Astrocyte of the cerebellum (primary cell): ENCODE data around the gene ITSN1.

Source experiments
- DNase-seq: peaks from one replicate; pipeline ENCODE4 v3.0.0-alpha.2; 2011; ENCODE audit warnings: low read depth
- H3K4me3 ChIP-seq: 2 replicates; pipeline ENCODE4 v1.5.1; 2011; ENCODE audit warnings: mild to moderate bottlenecking, low read depth, low read length, moderate library complexity
- CTCF ChIP-seq: IDR thresholded peaks from 2 replicates; pipeline ENCODE4 v1.5.1; 2012; ENCODE audit warnings: low read length, low read depth, moderate library complexity, mild to moderate bottlenecking; ENCODE audit errors: missing control alignments
- in situ Hi-C: cut with HindIII; loops from 2 replicates; pipeline ENCODE4 v1.10.0; 2017; ENCODE audit warnings: low sequenced_read_pairs

The ITSN1 gene

DNA sequence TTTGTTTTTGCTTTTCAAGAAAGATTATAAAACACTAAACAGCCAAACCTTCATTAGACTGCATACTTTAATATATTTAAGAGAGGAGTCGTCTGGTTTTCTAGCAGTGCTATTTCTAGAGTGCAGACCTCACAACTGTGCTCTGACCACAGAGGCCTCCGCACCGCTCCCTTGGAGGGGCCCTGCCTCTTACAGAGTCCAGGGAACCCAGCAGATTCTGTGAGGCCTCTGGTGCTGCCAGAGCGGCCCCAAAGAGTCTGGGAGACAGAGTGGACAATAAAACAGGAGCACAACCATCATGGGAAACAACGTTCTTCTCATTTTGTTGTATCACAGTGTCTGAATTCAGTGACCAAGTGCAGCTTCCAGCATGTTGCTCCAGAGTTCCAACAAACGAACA, 267.5 kb downstream of the ITSN1 start:
- no peak for DNase-seq
- in situ Hi-C loops, result no loop called here
- no peak for TF ChIP-seq CTCF
- no peak overlapping the region for H3K4me3 ChIP-seq

GRCh38 chr21:33914188-33914587, 271.9 kb downstream of the ITSN1 start:
- DNase-seq, result no peak
- in situ Hi-C loops, result no loop called here
- no peak overlapping the region for H3K4me3 ChIP-seq
- no peak for TF ChIP-seq CTCF

GRCh38 chr21:33915368-33916199, 273.3 kb downstream of the ITSN1 start, which contains the start of gene ATP5PO:
Gene ATP5PO, minus strand, starts transcription at chr21:33915804. Its CDS starts 41 bp downstream, at chr21:33915763.
- in situ Hi-C loops, result no loop called here
- peak within 1 kb of the TSS; percentile 84 for H3K4me3 ChIP-seq
- DNase-seq, result peak; percentile 97
- no peak for TF ChIP-seq CTCF

DNA sequence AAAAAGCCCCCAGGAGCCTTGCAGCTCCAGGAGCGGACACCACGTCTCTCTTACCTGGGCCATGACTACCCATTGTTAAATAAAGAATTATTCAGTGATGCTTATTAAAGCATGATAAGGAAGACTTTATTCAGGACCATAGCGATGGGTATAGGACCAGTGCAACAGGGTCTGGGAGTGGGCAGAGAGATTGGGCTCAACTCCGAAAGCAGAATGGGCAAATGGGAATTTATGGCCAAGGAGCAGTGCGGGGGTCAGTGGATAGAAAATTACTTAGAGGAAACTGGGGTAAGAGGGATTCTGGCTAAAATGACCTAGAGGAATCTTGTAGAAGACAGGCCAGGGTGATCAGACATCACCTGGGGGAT, 273.9 kb downstream of the ITSN1 start:
- TF ChIP-seq CTCF, result no peak
- in situ Hi-C loops, result no loop called here
- no peak for DNase-seq
- peak overlapping the region; percentile 84 for H3K4me3 ChIP-seq

- no peak for TF ChIP-seq CTCF
- H3K4me3 ChIP-seq, result no peak overlapping the region
- DNase-seq, result no peak
- in situ Hi-C loops, result no loop called here
Measured at GRCh38 chr21:33917421-33917820, 275.1 kb downstream of the ITSN1 start.

- peak; percentile 66 for DNase-seq
- in situ Hi-C loops, result no loop called here
- H3K4me3 ChIP-seq, result no peak overlapping the region
- peak; percentile 89 for TF ChIP-seq CTCF
Measured at GRCh38 chr21:33924079-33924765, 281.9 kb downstream of the ITSN1 start.
